Fibroblast of villous mesenchyme (primary cell): Measurements from ENCODE around the gene ELAVL1. TPM values are rescaled to one million over a fixed set of nuclear protein-coding genes. Genes with fewer than 3 reads are reported as not detected.
A peak's percentile ranks its signal among the peaks of the same experiment; 100 is the strongest.

Source experiments
- DNase-seq: peaks from one replicate; pipeline ENCODE4 v3.0.0-alpha.2; 2010; ENCODE audit warnings: low read depth
- H3K4me3 ChIP-seq: 2 replicates; pipeline ENCODE4 v1.5.1; 2011; ENCODE audit warnings: low read depth, mild to moderate bottlenecking, low read length
- total RNA-seq: library from RNA; depleted of rRNA; stranded (reverse); fragments of >200 nt; gene quantifications from 2 replicates; pipeline ENCODE4 v1.2.3, GENCODE V29; 2012
- TF ChIP-seq, protein P1 (sequence below): IDR thresholded peaks from 2 replicates; pipeline ENCODE4 v1.5.1; 2012; ENCODE audit warnings: low read depth, mild to moderate bottlenecking, low read length; ENCODE audit not compliant: insufficient read depth

The ELAVL1 gene
- total RNA-seq, 1 donor = 26.8 TPM

DNA sequence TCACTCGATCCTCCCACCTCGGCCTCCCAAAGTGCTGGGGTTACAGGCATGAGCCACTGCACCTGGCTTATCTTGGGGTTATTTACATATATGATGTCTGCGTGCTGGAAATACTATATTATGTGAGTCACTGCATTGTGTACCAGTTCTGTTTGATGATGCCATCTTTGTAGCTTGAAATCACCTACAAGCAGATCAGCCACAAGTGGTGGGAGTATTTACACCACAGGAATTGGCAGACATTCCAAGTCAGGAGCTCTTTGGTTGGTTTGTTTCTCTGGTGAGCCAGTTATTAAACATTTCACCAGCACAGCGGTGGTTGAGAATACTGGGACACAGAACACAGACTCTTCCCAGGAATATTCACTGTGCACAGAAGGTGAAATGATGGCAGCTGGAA, 57.5 kb downstream of the ELAVL1 start:
- TF ChIP-seq, protein P1, sequence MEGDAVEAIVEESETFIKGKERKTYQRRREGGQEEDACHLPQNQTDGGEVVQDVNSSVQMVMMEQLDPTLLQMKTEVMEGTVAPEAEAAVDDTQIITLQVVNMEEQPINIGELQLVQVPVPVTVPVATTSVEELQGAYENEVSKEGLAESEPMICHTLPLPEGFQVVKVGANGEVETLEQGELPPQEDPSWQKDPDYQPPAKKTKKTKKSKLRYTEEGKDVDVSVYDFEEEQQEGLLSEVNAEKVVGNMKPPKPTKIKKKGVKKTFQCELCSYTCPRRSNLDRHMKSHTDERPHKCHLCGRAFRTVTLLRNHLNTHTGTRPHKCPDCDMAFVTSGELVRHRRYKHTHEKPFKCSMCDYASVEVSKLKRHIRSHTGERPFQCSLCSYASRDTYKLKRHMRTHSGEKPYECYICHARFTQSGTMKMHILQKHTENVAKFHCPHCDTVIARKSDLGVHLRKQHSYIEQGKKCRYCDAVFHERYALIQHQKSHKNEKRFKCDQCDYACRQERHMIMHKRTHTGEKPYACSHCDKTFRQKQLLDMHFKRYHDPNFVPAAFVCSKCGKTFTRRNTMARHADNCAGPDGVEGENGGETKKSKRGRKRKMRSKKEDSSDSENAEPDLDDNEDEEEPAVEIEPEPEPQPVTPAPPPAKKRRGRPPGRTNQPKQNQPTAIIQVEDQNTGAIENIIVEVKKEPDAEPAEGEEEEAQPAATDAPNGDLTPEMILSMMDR = no peak
- no peak for DNase-seq
- H3K4me3 ChIP-seq = no peak overlapping the region

GRCh38 chr19:7944177-7944761, 61.2 kb downstream of the ELAVL1 start:
- TF ChIP-seq, protein P1 = peak; percentile 83
- DNase-seq = peak; percentile 93
- peak overlapping the region; percentile 82 for H3K4me3 ChIP-seq

GRCh38 chr19:7943444-7944176, 61.8 kb downstream of the ELAVL1 start, which contains the start of gene TIMM44:
TIMM44 (minus strand) TSS chr19:7943666; CDS start chr19:7943651, 15 bp downstream.
- peak within 1 kb of the TSS; percentile 84 for H3K4me3 ChIP-seq
- TF ChIP-seq, protein P1 = no peak
- peak; percentile 100 for DNase-seq

DNA sequence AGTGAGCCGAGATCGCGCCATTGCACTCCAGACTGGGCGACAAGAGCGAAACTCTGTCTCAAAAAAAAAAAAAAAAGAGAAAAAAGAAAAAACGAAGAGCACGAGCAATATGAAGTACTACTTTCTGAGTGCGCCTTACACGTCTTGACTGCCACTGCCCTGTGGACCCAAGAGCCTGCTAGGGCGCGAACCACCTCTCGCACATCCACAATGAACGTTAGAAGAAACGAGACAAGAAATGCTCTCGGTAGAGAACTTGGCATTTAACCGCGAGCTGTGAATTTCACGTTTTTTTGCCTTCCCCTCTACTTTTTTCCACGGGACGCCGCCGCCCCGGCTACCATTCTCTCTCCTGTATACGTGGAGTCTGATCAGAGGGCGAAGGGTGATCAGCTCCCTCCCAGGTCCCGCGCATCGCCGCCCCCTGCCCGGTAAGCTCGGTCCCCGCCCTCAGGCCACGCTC, 62.4 kb downstream of the ELAVL1 start:
- DNase-seq = peak; percentile 25
- H3K4me3 ChIP-seq = peak overlapping the region; percentile 84
- TF ChIP-seq, protein P1 = no peak

GRCh38 chr19:7941895-7942596, 63.4 kb downstream of the ELAVL1 start:
- peak overlapping the region; percentile 84 for H3K4me3 ChIP-seq
- TF ChIP-seq, protein P1 = no peak

DNA sequence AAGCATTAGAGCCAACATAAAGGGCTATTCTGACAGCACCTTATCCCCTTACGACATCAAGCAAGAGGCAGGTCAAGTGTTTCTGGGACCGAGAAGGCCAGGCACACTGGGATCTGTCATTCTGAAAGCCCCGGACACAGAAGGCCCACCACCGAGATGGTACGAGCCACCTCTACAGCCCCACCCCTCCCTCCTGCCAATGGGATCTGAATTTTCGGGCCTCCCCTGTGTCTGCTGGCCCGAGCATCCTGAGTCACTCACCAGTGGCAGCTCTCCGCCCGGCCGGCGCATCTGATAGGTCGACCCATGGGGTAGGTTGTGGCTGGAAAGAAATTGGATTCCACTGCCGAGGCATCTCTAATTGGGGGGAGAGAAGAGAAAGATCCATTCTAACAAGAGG, 64.6 kb downstream of the ELAVL1 start:
- H3K4me3 ChIP-seq = no peak overlapping the region
- DNase-seq = no peak
- TF ChIP-seq, protein P1 = no peak

More at GRCh38 chr19:7941895-7942596, 63.4 kb downstream of the ELAVL1 start:
- no peak for DNase-seq
